Astrocyte (in vitro differentiated cells and primary cell): ENCODE data around the gene KRIT1. TPM values are rescaled to one million over a fixed set of nuclear protein-coding genes. Genes with fewer than 3 reads are reported as not detected.
"Not testable (repeated sequence)": the region's sequence is repeated elsewhere in the genome, so short reads cannot be mapped to it uniquely, and the experiment has no call there.

Experiments used
- DNase-seq: peaks from one replicate; pipeline ENCODE4 v3.0.0-alpha.2; 2010; ENCODE audit warnings: low read depth
- FAIRE-seq: peaks from 2 replicates; lab custom pipeline; 2011; peaks lifted over from hg19 to GRCh38; lab: Jason Lieb, UNC
- H2AFZ ChIP-seq: 2 replicates; pipeline ENCODE4 v1.6.0; 2012; ENCODE audit warnings: low read depth, low read length, inconsistent platforms
- H3K27ac ChIP-seq: 2 replicates; pipeline ENCODE4 v1.5.1; 2011; ENCODE audit warnings: low read depth, low read length, inconsistent platforms
- H3K27me3 ChIP-seq: 2 replicates; pipeline ENCODE4 v1.6.0; 2011; ENCODE audit warnings: low read length, inconsistent platforms; ENCODE audit not compliant: insufficient read depth
- H3K36me3 ChIP-seq: 2 replicates; pipeline ENCODE4 v1.5.1; 2011; ENCODE audit warnings: low read length, inconsistent platforms; ENCODE audit not compliant: insufficient read depth
- H3K4me1 ChIP-seq: 2 replicates; pipeline ENCODE4 v1.5.1; 2011; ENCODE audit warnings: low read length, inconsistent platforms; ENCODE audit not compliant: insufficient read depth
- H3K4me2 ChIP-seq: 2 replicates; pipeline ENCODE4 v1.6.0; 2012; ENCODE audit warnings: low read length, inconsistent platforms
- H3K4me3 ChIP-seq: 2 replicates; pipeline ENCODE4 v1.5.1; 2011; ENCODE audit warnings: low read depth, mild to moderate bottlenecking, low read length, inconsistent platforms; ENCODE audit not compliant: insufficient read depth
- H3K79me2 ChIP-seq: 2 replicates; pipeline ENCODE4 v1.6.0; 2012; ENCODE audit warnings: mild to moderate bottlenecking, low read length, inconsistent platforms; ENCODE audit not compliant: insufficient read depth
- H3K9ac ChIP-seq: 2 replicates; pipeline ENCODE4 v1.6.0; 2012; ENCODE audit warnings: mild to moderate bottlenecking, low read length, inconsistent platforms
- H3K9me3 ChIP-seq: 2 replicates; pipeline ENCODE4 v1.5.1; 2012; ENCODE audit warnings: low read depth, mild to moderate bottlenecking, low read length, inconsistent platforms; ENCODE audit not compliant: insufficient read depth
- H4K20me1 ChIP-seq: 2 replicates; pipeline ENCODE4 v1.6.0; 2012; ENCODE audit warnings: low read length, inconsistent platforms; ENCODE audit not compliant: insufficient read depth
- H3K27ac Mint-ChIP-seq: one replicate; pipeline ENCODE4 v1.8.0; 2021; ENCODE audit warnings: mild to moderate bottlenecking, mixed read lengths; ENCODE audit not compliant: unreplicated experiment
- H3K27me3 Mint-ChIP-seq: one replicate; pipeline ENCODE4 v1.8.0; 2021; ENCODE audit warnings: low read depth, mixed read lengths; ENCODE audit not compliant: unreplicated experiment
- H3K36me3 Mint-ChIP-seq: one replicate; pipeline ENCODE4 v1.8.0; 2021; ENCODE audit warnings: low read depth, mixed read lengths; ENCODE audit not compliant: unreplicated experiment
- H3K4me1 Mint-ChIP-seq: one replicate; pipeline ENCODE4 v1.8.0; 2021; ENCODE audit warnings: low read depth, mixed read lengths; ENCODE audit not compliant: unreplicated experiment
- H3K4me3 Mint-ChIP-seq: one replicate; pipeline ENCODE4 v1.8.0; 2021; ENCODE audit warnings: mild to moderate bottlenecking, moderate library complexity, mixed read lengths; ENCODE audit not compliant: unreplicated experiment
- H3K9me3 Mint-ChIP-seq: one replicate; pipeline ENCODE4 v1.8.0; 2021; ENCODE audit warnings: mild to moderate bottlenecking, mixed read lengths; ENCODE audit not compliant: unreplicated experiment
- CTCF ChIP-seq: IDR thresholded peaks from 2 replicates; pipeline ENCODE4 v1.5.1; 2011; ENCODE audit warnings: low read depth, mild to moderate bottlenecking, inconsistent platforms, low read length, moderate library complexity; ENCODE audit not compliant: insufficient read depth
- EZH2 ChIP-seq: IDR thresholded peaks from 2 replicates; pipeline ENCODE4 v1.6.1; 2012; ENCODE audit warnings: mild to moderate bottlenecking, low read length, inconsistent platforms; ENCODE audit not compliant: insufficient read depth
- total RNA-seq: library from RNA; stranded (reverse); gene quantifications from 2 replicates; pipeline ENCODE4 v1.2.1, GENCODE V29; 2021

Gene KRIT1
- total RNA-seq, 1 donor from 2014 or later = 33.9 TPM

GRCh38 chr7:92259610-92260247 lies 14.0 kb upstream of the KRIT1 start:
- no peaks in the 10 kb centered on the region for H3K36me3 ChIP-seq
- TF ChIP-seq CTCF (no peak), EZH2 (no peak)
- H3K27ac ChIP-seq = no peak overlapping the region
- H3K9ac ChIP-seq = no peak overlapping the region
- H2AFZ ChIP-seq = no peak overlapping the region
- no peak overlapping the region for H3K4me3 ChIP-seq
- peak overlapping the region; percentile 40 for H3K4me2 ChIP-seq
- H3K79me2 ChIP-seq = peaks cover 83% of the 10 kb centered on the region
- peaks cover 5% of the 10 kb centered on the region for H3K9me3 Mint-ChIP-seq
- peaks cover 18% of the 10 kb centered on the region for H3K4me1 ChIP-seq
- H3K27ac Mint-ChIP-seq = peak overlapping the region; percentile 48
- no peaks in the 10 kb centered on the region for H3K9me3 ChIP-seq
- no peak for DNase-seq
- H4K20me1 ChIP-seq = peaks cover 65% of the 10 kb centered on the region
- H3K4me3 Mint-ChIP-seq = no peak overlapping the region
- peaks cover 28% of the 10 kb centered on the region for H3K4me1 Mint-ChIP-seq
- H3K36me3 Mint-ChIP-seq = peaks cover 8% of the 10 kb centered on the region
- H3K27me3 Mint-ChIP-seq = no peaks in the 10 kb centered on the region
- peak; percentile 32 for FAIRE-seq
- no peaks in the 10 kb centered on the region for H3K27me3 ChIP-seq

GRCh38 chr7:92259062-92259461 lies 13.3 kb upstream of the KRIT1 start:
- peaks cover 29% of the 10 kb centered on the region for H3K4me1 Mint-ChIP-seq
- H3K9me3 Mint-ChIP-seq = peaks cover 5% of the 10 kb centered on the region
- no peaks in the 10 kb centered on the region for H3K27me3 ChIP-seq
- TF ChIP-seq EZH2 (no peak), CTCF (no peak)
- H3K36me3 Mint-ChIP-seq = peaks cover 7% of the 10 kb centered on the region
- H3K36me3 ChIP-seq = no peaks in the 10 kb centered on the region
- FAIRE-seq (no peak), DNase-seq (no peak)
- no peak overlapping the region for H3K4me2 ChIP-seq
- H3K79me2 ChIP-seq = peaks cover 84% of the 10 kb centered on the region
- no peak overlapping the region for H3K27ac Mint-ChIP-seq
- H3K4me1 ChIP-seq = peaks cover 18% of the 10 kb centered on the region
- H3K4me3 Mint-ChIP-seq = no peak overlapping the region
- H3K9ac ChIP-seq = no peak overlapping the region
- H3K27ac ChIP-seq = no peak overlapping the region
- no peaks in the 10 kb centered on the region for H3K9me3 ChIP-seq
- no peak overlapping the region for H3K4me3 ChIP-seq
- H3K27me3 Mint-ChIP-seq = no peaks in the 10 kb centered on the region
- H2AFZ ChIP-seq = no peak overlapping the region
- H4K20me1 ChIP-seq = peaks cover 67% of the 10 kb centered on the region

- Histone ChIP-seq H3K4me1 (peaks cover 14% of the 10 kb centered on the region), H3K4me3 (no peak overlapping the region), H3K27ac (peak overlapping the region; percentile 73), H3K9me3 (no peaks in the 10 kb centered on the region), H3K36me3 (no peaks in the 10 kb centered on the region), H4K20me1 (peaks cover 74% of the 10 kb centered on the region), H3K79me2 (peaks cover 89% of the 10 kb centered on the region), H3K4me2 (peak overlapping the region; percentile 76), H3K9ac (peak overlapping the region; percentile 40), H3K27me3 (no peaks in the 10 kb centered on the region), H2AFZ (no peak overlapping the region)
- peak; percentile 92 for FAIRE-seq
- H3K36me3 Mint-ChIP-seq = peaks cover 8% of the 10 kb centered on the region
- no peak overlapping the region for H3K4me3 Mint-ChIP-seq
- peaks cover 32% of the 10 kb centered on the region for H3K4me1 Mint-ChIP-seq
- H3K9me3 Mint-ChIP-seq = peaks cover 7% of the 10 kb centered on the region
- no peak for TF ChIP-seq EZH2
- TF ChIP-seq CTCF = no peak
- no peaks in the 10 kb centered on the region for H3K27me3 Mint-ChIP-seq
- H3K27ac Mint-ChIP-seq = peak overlapping the region; percentile 91
- peak; percentile 97 for DNase-seq
Observed at GRCh38 chr7:92255308-92255707, 9.6 kb upstream of the KRIT1 start.

GRCh38 chr7:92254800-92255199 lies 9.1 kb upstream of the KRIT1 start:
- not testable (repeated sequence) for H3K27me3 Mint-ChIP-seq, FAIRE-seq, H3K4me3 ChIP-seq, H3K9me3 ChIP-seq, H3K36me3 Mint-ChIP-seq, H3K9me3 Mint-ChIP-seq, H3K36me3 ChIP-seq, H2AFZ ChIP-seq, H3K27me3 ChIP-seq, H3K4me1 ChIP-seq, H3K4me3 Mint-ChIP-seq
- DNase-seq = peak; percentile 63
- H3K79me2 ChIP-seq = peaks cover 87% of the 10 kb centered on the region
- H3K4me2 ChIP-seq = peak overlapping the region; percentile 76
- Mint-ChIP-seq H3K27ac (peak overlapping the region; percentile 91), H3K4me1 (peaks cover 27% of the 10 kb centered on the region)
- H4K20me1 ChIP-seq = peaks cover 69% of the 10 kb centered on the region
- peak overlapping the region; percentile 73 for H3K27ac ChIP-seq
- peak overlapping the region; percentile 40 for H3K9ac ChIP-seq
